GM18870 (cell line): ENCODE data around the gene MYO7A.
"Not testable (repeated sequence)": the region's sequence is repeated elsewhere in the genome, so short reads cannot be mapped to it uniquely, and the experiment has no call there.

Source experiments
- ATAC-seq: cut with Tn5 transposase; IDR thresholded peaks from one replicate; pipeline ENCODE4 v1.9.1; 2021; ENCODE audit warnings: moderate library complexity; ENCODE audit not compliant: unreplicated experiment

MYO7A gene

DNA sequence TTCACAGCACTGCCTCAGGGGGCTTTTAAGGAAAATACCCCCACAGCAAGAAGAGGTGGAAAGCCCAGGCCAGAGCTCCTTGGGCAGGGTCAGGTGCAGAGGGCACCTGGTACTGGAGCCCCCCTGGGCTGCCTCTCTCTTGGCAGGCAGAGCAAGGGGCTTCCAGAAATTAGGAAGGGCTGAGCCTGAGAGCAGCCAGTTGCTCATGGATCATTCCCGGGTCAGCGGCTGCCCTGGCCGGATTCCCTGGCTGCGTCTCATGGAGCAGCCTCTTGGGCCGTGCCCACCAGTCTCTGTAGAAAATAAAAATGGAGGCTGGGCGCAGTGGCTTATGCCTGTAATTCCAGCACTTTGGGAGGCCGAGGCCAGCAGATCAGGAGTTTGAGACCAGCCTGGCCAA is 35.7 kb upstream of the MYO7A start:
- no peak for ATAC-seq

DNA sequence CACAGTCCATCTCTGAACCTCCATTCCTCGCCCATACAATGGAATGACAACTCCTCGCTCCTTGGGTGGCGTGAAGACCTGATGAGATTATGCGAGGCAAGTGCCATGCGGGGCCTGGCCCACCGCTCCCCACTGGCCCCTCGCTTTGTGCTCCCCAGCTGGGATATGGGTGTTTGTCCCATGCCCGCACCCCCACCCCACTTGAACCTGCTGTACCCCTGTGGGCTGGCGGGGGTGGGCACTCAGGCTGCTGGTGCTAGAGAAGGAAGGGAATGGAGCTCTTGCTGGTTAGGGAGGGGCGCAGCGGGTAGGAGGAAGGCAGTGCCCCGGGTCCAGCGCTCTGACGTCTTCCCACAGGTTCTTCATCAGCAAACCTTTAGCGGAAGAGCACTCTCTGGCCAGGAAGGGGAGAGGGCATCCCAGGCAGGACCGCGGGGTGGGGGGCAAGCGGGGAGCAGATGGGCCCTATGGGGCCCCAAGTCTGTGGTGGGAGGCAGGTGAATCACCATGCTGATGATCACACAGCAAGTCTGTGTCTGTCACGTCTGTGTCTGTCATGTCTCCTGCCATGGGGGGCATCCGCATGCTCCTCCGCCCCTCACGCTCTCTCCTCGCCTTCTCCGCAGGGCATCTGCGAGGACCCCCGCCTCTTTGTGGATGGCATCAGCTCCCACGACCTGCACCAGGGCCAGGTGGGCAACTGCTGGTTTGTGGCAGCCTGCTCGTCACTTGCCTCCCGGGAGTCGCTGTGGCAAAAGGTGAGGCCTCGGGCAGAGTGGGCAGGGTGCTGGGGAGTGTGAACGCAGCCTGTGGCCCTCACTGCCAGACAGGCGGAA is 34.8 kb upstream of the MYO7A start:
- ATAC-seq: no peak

DNA sequence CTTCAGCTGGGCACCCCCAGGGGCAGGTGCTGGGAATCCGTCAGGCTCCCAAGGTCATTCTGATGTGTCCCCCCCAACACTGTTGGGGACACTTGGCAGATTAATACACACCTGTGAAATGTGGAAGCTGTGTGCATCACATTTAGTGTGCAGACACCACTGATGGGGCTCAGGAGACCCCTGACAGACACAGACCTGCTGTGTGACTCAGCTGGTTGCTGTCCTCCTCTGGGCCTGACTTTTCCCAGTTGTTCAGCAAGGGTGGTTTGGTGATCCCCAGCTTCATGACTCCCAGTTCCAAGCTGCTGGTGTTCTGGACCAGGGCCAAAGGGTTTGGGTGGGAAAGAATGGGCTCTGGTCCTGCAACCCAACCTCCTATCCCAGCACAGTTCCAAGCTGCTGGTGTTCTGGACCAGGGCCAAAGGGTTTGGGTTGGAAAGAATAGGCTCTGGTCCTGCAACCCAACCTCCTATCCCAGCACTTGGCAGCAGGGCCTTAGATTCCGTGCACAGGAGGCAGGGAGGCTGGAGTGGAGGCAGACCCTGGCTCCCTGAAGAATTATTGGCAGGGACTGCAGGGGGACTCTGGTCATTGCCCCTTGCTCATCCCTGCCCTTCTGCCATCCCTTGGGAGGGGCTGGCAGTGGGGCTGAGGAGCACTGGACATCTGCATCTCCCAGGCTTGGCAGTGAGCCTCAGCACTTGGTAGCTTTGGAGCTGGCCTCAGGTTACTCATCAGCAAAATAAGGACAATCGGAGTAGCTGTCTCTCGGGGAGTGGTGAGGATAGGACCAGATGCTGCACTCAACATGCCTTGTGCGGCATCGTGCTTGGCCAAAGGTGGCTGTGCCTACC is 33.8 kb upstream of the MYO7A start:
- ATAC-seq: no peak

DNA sequence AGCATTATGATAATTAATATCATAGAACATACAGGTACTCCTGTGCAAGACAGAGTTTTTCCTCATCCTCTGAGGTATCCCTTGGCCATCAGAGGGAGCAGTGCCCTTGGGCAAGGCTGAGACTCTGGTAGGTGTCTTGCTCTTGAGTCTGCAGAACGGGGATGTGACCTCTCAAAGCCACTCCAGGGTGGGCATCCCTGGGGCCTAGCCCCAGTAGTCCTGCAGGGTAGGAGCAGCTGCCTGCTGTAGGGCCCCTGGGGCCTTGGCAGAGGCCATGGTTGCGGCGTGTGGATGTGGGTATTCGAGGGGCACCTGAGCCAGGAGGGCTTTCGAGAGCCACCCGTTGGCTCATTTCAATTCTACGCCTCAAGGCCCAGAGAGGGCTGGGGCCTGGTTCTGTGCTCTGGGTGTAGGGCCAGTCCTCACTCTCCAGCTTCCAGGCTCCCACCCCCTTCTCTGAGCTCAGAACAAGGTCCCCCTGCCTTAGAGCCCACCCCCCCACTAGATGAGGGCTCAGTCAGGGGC is 33.1 kb upstream of the MYO7A start:
- no peak for ATAC-seq

DNA sequence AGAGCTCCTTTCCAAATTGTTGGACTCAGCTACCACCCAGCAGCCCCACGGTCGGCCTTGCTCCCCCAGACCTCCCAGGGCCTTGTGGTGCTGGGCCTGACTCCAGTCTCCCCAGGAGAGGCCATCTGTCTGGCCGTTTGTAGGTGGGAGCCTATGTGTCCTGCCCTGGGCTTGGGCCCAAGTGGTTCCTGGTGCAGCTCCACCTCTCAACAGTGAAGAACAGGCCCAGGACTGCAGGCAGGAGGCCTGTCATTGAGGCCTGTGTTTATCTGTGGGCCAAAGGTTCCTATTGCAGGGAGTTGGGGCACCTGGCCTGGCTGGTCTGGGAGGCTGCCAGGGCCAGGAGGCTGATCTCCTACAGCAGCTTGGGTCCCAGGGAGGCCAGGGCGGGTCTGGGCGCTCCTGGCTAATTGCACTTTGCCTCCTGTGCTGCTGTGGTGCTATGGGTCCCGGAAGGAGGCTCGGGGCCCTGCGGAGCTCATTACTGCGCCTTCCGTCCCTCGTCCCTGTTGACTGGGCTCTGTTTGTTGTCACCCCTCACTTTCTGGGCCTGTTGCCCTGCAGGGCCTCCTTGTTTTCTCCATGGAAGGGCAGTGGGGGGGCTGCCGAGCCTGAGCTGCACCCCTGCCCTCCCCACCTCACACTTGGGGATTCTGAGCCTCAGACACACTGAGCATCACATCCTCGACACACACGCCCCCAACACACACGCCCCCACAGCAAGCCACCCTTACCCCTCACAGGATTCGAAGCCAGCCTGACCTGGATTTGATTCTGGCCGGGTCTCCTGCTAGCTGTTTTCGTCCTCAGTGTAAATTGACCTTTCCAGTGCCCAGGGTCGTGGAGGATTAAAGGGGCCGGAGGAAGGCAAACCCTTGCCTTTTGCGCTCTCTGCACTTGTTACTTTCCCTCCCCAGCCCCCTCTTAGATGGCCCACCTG is 32.2 kb upstream of the MYO7A start:
- no peak for ATAC-seq

DNA sequence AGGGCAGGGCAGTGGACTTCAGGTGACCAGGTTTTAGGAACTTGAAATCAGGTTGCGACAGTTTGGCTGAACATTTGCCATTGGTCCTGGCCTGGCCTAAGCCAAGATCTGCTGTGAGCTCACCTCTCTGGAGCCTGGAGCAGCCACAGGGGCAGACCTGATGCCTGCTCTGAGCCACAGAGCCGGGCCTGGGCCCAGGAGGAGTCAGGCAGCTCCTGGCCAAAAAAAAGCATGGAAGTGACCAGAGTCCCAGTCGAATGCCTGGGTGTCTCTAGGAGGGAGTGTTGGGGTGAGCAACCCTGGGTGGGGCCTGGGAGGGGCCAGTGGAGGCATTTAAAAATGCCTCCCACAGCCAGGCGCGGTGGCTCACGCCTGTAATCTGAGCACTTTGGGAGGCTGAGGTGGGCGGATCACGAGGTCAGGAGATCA is 31.4 kb upstream of the MYO7A start:
- no peak for ATAC-seq

DNA sequence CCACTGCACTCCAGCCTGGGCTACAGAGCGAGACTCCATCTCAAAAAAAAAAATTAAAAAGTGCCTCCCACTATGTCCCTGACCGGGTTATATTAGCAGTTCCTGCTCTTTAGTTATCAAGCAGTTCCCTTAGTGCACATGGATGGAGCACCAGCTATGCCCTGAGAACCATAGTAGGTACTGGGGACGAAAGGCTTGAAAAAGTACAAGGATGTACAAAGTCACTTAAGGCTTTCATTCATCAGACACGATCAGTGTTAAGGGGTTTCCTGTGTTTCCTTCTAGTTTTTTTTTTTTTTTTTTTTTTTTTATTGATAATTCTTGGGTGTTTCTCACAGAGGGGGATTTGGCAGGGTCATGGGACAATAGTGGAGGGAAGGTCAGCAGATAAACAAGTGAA is 30.9 kb upstream of the MYO7A start:
- ATAC-seq: not testable (repeated sequence)

DNA sequence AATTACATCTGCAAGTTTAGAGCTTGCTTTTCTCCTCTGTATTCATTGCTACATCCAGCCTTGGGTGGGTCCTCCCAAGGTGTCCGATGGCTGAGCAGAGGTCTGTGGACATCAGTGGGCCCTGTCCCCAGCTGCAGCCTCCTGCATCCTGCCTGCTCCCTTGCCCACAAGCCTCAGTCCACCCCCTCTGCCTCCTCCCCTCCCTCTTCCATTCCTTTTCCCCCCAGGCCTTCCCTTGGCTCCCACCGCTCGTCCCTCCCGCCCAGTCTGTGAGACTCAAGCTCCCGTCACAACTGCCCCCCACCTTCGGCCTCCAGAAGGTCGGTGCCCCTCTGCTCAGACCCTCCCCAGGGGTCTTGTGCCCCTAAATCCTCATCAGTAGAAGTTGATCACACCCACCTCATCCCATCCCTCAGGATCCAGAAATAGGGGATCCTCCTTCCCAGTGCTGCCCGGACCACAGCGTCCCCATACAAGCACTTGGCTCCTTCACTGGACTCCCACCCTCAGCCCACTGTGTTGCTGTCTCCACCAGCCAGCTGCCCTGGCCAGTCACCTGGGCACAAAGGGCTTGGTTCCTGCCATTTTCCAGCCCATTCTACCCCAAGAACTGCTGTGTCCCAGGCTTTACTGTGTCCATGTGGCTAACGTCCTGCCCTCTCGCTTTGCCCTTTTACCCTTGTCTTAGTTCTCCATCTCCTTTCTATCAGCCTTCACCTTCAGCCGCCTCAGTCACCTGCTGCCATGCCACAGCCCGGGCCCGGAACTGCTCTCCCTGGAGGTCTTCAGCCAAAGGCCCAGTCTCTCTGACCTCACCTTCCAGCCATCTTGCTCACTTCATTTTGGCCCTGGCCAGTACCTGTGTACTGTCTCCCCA is 27.6 kb upstream of the MYO7A start:
- ATAC-seq: no peak

DNA sequence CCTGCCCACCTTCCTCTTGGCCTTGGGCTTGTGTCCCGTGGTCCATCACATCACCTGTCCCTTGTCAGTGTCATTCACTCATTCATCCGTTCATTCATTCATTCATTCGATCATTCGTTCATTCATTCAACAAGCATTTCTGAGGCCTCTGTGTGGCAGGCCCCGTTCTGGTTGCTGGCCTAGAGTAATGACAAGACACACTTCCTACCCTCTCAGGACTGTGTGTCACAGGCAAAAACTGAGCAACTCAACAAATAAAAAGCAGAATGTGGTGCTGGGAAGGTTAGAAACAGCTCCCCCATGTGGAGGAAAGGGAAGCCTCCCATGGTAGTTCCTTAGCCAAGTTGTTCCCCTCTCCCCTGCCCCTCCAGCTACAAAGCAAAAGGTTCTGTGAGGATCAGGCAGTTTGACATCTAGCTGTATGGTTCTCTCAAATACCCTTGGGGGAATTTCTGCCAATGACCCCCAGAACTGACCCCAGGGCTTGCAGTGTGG is 27.0 kb upstream of the MYO7A start:
- ATAC-seq: no peak

DNA sequence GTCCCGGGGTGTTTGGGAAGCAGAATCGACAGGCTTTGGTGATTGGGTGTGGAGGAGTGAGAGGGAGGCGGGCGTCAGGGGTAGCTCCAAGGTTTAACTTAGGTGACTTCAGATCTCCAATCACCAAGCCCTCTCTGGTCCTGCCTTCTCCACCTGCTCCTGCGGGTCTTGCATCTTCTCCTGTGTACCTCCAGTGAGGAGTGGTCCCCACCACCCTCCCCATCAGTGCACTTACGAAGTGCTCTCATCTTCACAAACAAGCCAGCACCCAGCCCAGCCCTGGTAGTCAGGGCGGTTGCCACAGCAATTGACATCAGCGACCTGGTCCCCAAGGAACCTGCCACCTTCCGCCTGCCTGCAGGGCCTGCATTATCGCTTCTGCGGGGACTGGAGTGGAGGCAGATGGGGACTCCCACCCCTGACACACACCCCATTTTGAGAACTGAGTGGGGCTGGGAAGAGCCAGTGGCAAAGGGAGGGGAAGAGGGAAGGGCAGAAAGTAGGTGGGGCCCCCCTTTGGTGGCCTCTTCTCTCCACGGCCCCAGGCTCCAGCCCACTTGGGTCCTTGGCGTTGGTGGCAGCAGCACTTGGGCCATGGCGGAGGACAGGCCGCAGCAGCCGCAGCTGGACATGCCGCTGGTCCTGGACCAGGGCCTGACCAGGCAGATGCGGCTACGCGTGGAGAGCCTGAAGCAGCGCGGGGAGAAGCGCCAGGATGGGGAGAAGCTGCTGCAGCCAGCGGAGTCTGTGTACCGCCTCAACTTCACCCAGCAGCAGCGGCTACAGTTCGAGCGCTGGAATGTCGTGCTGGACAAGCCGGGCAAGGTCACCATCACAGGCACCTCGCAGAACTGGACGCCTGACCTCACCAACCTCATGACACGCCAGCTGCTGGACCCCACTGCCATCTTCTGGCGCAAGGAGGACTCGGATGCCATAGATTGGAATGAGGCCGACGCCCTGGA is 25.5 kb upstream of the MYO7A start, which contains the start of gene OMP:
Gene OMP, plus strand, starts transcription at position 595 of the 965 bp plus-strand sequence. Its CDS starts 0 bp downstream, at position 595.
- no peak for ATAC-seq

DNA sequence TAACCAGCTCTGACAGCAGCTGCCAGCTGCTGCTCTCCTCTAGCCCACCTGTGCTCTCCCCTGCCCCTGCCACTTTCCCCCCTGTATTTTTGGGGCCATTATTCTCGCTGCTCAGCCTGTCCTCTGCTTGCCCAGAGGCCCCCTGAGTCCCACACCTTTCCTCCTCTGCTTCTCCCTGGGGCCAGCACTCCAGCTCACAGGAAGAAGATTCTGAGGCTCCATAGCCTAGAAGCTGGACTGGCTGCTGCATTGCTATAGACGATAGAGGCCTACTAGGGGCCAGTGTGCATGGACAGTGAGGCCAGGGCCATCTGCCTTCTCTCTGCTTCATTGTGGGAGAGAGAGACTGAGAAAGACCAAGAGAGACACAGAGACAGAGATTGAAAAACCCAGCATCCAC is 24.7 kb upstream of the MYO7A start:
- ATAC-seq: no peak

DNA sequence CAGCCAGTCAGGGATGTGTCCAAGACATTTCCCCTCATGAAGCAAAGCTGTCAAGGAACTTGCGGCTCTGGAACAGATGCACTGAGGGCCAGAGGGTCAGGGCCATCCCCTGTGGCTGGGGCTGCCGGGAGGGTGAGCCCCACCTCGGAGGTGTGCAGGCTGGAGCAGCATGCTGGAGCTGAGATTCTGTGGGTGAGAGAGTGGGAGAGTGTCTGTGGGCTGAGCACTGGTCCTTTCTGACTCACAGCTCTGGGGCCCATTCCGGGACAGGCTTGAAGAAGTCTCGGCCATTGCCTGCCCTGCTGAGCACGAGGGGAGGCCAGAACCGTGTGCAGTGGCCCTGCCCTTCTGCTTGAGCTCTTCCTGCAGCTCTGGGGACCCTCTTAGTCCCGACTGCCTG is 23.3 kb upstream of the MYO7A start:
- ATAC-seq: no peak

DNA sequence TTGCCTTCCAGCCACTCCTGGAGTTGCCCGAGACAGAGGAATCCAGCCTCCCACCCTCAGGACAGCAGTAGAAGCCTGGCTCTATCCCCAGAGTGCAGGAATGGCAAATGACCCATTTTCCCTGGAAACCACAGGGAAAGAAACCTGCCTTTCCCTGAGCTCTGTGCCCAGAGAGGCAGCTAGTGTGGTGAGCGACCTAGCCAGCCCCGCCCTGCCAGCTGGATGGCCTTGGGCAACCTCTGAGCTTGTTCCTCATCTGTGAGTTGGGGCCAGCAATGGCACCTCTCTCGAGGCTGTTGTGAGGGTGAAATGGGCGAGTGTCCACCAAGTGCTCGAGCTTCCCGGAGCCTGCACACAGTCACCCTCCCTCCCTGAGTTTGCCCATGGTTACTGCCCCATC is 21.7 kb upstream of the MYO7A start:
- no peak for ATAC-seq

DNA sequence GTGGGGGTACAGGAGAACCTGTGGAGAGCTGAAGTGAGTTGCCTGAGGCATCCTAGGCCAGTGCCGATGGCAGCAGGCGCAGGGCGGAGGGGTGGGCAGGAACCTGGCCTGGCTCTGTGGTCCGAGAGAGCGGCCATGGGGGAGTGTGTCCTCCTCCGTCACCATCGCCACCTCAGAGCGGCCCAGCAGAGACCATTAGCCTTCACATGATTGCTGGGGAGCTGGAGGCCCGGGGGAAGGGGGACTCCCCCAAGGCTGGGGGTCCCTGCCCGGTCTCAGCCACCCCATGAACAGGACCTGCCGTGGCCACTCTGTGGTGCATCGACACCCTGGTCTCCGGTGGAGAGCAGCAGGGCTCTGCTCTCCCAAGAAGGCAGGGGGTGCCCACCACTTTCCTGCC is 21.3 kb upstream of the MYO7A start:
- ATAC-seq: no peak

DNA sequence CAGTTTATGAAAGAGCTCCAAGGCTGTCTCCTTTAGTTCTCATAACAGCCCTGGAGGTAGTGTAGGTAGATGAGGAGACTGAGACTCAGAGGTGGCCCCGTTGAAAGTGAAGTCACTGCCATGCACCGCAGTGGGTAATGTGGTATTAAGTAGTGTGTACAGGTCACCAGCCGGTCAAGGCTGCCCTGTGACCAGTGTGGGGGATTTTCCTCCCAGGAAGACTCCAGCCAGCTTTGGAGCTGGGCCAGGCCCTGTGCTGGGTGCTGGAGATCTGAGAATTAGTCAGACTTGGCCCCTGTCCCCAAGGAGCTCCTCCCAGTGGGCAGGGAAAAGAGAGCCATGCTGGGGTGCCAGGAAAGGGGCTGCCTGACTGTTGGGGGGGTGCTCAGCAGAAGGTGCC is 20.1 kb upstream of the MYO7A start:
- ATAC-seq: no peak

DNA sequence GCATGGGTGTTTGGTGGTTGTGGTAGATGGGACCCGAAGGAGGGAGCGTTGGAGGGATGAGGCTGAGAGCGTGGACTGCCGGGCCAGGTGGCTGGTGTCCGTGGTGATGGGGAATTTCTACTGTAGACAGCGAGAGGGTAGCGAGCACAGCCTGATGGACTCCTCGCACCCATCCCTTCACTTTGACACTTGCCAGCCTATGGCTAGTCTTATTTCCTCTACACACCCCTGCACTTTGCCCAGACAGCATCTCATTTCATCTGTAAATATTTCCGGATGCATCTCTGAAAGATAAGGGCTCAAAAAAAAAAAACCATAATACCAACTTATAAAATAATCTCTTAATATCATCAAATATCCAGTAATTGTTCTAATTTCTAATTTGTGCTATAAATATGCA is 19.6 kb upstream of the MYO7A start:
- ATAC-seq: no peak

DNA sequence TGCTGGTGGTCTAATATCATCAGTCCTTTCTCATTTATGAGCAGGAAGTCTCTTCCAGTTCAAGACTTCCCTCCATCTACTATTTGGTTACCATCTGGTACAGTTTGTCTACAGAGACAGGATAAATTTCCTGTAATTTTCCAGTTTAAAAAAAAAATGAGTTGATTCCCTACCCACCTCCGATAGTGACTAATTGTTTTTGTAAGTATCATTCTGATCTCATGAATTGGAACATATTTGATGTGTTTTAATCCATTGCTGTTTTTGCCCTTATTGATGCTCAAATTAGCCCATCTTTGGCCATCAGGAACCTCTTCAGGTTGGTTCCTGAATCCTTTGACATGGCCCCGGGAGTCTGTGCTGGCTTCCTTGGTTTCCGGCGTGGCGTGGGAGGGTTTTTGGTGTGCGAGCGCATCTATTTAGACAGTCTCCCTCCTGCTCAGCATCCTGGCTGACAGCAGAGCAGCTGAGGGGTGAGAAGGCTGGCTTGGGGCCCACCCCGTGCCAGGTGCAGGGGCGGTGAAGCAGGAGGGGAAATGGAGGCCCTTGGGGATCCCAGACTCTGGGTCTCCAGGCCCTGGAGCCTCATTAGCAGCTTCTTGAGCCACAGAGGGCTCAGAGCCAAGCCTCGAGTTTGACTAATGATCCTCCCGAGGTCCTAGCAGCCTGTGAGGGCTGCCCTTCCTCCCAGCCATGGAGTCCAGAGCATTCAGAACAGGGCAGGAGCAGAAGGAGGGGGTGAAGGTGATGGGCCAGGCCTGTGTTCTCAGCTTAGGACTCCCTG is 18.6 kb upstream of the MYO7A start:
- no peak for ATAC-seq

DNA sequence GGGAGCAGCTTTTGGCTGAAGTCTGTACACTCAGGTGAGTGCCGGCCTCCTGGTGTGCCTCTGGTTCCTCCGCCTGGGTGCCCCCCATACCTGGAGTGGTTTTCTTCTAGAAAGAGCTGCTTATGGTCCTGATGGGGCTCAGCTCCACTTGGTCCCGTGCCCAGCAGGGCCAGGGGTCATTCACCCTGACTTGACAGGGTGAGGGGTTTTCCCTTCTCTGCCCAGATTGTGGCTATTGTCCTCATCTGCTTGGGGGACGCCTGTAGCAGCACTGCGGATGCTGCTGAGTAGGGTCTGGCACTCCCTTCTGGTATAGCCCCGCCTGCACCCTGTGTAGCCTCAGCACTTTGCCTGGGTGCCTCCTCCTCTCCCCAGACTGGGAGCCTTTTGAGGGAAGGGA is 17.2 kb upstream of the MYO7A start:
- ATAC-seq: no peak
